IPS-15b (cell line): ENCODE measurements around the gene FIGN.

Source experiments
- H3K27me3 ChIP-seq: one replicate; pipeline ENCODE4 v1.6.1; 2013; ENCODE audit warnings: low read length; ENCODE audit not compliant: control insufficient read depth, insufficient read depth
- H3K36me3 ChIP-seq: one replicate; pipeline ENCODE4 v1.6.1; 2013; ENCODE audit warnings: low read length; ENCODE audit not compliant: control insufficient read depth, insufficient read depth
- H3K4me1 ChIP-seq: one replicate; pipeline ENCODE4 v1.6.1; 2013; ENCODE audit warnings: mild to moderate bottlenecking, low read length; ENCODE audit not compliant: control insufficient read depth, insufficient read depth
- H3K4me3 ChIP-seq: one replicate; pipeline ENCODE4 v1.5.1; 2013; ENCODE audit warnings: low read depth, low read length
- H3K9ac ChIP-seq: one replicate; pipeline ENCODE4 v1.6.1; 2013; ENCODE audit warnings: low read depth, mild to moderate bottlenecking, low read length
- H3K9me3 ChIP-seq: one replicate; pipeline ENCODE4 v1.6.1; 2013; ENCODE audit warnings: mild to moderate bottlenecking, low read length; ENCODE audit not compliant: control insufficient read depth, insufficient read depth

Gene FIGN

GRCh38 chr2:163605779-163606178, 130.0 kb downstream of the FIGN start:
- H3K27me3 ChIP-seq: no peaks in the 10 kb centered on the region
- H3K4me3 ChIP-seq: no peak overlapping the region
- peaks cover 7% of the 10 kb centered on the region for H3K36me3 ChIP-seq
- peaks cover 8% of the 10 kb centered on the region for H3K4me1 ChIP-seq
- H3K9ac ChIP-seq: no peak overlapping the region
- no peaks in the 10 kb centered on the region for H3K9me3 ChIP-seq

GRCh38 chr2:163604941-163605555, 130.8 kb downstream of the FIGN start:
- peaks cover 2% of the 10 kb centered on the region for H3K36me3 ChIP-seq
- H3K4me1 ChIP-seq: peaks cover 14% of the 10 kb centered on the region
- H3K9ac ChIP-seq: no peak overlapping the region
- no peaks in the 10 kb centered on the region for H3K27me3 ChIP-seq
- no peaks in the 10 kb centered on the region for H3K9me3 ChIP-seq
- no peak overlapping the region for H3K4me3 ChIP-seq

GRCh38 chr2:163602196-163602595, 133.6 kb downstream of the FIGN start:
- Histone ChIP-seq H3K9ac (no peak overlapping the region), H3K27me3 (no peaks in the 10 kb centered on the region), H3K9me3 (no peaks in the 10 kb centered on the region), H3K4me3 (no peak overlapping the region), H3K36me3 (no peaks in the 10 kb centered on the region), H3K4me1 (peaks cover 26% of the 10 kb centered on the region)

- Histone ChIP-seq H3K4me1 (peaks cover 26% of the 10 kb centered on the region), H3K4me3 (no peak overlapping the region), H3K9ac (no peak overlapping the region), H3K27me3 (no peaks in the 10 kb centered on the region), H3K36me3 (no peaks in the 10 kb centered on the region), H3K9me3 (no peaks in the 10 kb centered on the region)
Observed at GRCh38 chr2:163601377-163601776, 134.4 kb downstream of the FIGN start.

GRCh38 chr2:163600801-163601200, 135.0 kb downstream of the FIGN start:
- no peak overlapping the region for H3K9ac ChIP-seq
- no peaks in the 10 kb centered on the region for H3K9me3 ChIP-seq
- H3K4me1 ChIP-seq: peaks cover 23% of the 10 kb centered on the region
- no peaks in the 10 kb centered on the region for H3K36me3 ChIP-seq
- no peak overlapping the region for H3K4me3 ChIP-seq
- H3K27me3 ChIP-seq: no peaks in the 10 kb centered on the region

GRCh38 chr2:163595028-163595427, 140.8 kb downstream of the FIGN start:
- Histone ChIP-seq H3K36me3 (no peaks in the 10 kb centered on the region), H3K9me3 (no peaks in the 10 kb centered on the region), H3K4me3 (no peak overlapping the region), H3K4me1 (peaks cover 26% of the 10 kb centered on the region), H3K9ac (no peak overlapping the region), H3K27me3 (no peaks in the 10 kb centered on the region)

- Histone ChIP-seq H3K27me3 (no peaks in the 10 kb centered on the region), H3K4me1 (peaks cover 22% of the 10 kb centered on the region), H3K36me3 (no peaks in the 10 kb centered on the region), H3K4me3 (no peak overlapping the region), H3K9me3 (no peaks in the 10 kb centered on the region), H3K9ac (no peak overlapping the region)
Observed at GRCh38 chr2:163594497-163594896, 141.3 kb downstream of the FIGN start.

GRCh38 chr2:163593982-163594381, 141.8 kb downstream of the FIGN start:
- Histone ChIP-seq H3K4me3 (no peak overlapping the region), H3K9ac (no peak overlapping the region), H3K36me3 (no peaks in the 10 kb centered on the region)

GRCh38 chr2:163592954-163593622, 142.7 kb downstream of the FIGN start:
- no peaks in the 10 kb centered on the region for H3K27me3 ChIP-seq
- H3K9me3 ChIP-seq: no peaks in the 10 kb centered on the region
- no peak overlapping the region for H3K4me3 ChIP-seq
- no peaks in the 10 kb centered on the region for H3K36me3 ChIP-seq
- no peak overlapping the region for H3K9ac ChIP-seq
- H3K4me1 ChIP-seq: peaks cover 14% of the 10 kb centered on the region

More at GRCh38 chr2:163593982-163594381, 141.8 kb downstream of the FIGN start:
- no peaks in the 10 kb centered on the region for H3K9me3 ChIP-seq
- no peaks in the 10 kb centered on the region for H3K27me3 ChIP-seq
- H3K4me1 ChIP-seq: peaks cover 17% of the 10 kb centered on the region

- Histone ChIP-seq H3K4me3 (no peak overlapping the region), H3K9ac (no peak overlapping the region), H3K4me1 (peaks cover 13% of the 10 kb centered on the region), H3K27me3 (no peaks in the 10 kb centered on the region), H3K9me3 (no peaks in the 10 kb centered on the region), H3K36me3 (no peaks in the 10 kb centered on the region)
Observed at GRCh38 chr2:163591461-163591860, 144.3 kb downstream of the FIGN start.

GRCh38 chr2:163580757-163581156, 155.1 kb downstream of the FIGN start:
- Histone ChIP-seq H3K27me3 (no peaks in the 10 kb centered on the region), H3K9me3 (no peaks in the 10 kb centered on the region), H3K4me3 (no peak overlapping the region), H3K4me1 (no peaks in the 10 kb centered on the region), H3K9ac (no peak overlapping the region), H3K36me3 (no peaks in the 10 kb centered on the region)

GRCh38 chr2:163574309-163574708, 161.5 kb downstream of the FIGN start:
- Histone ChIP-seq H3K36me3 (no peaks in the 10 kb centered on the region), H3K4me1 (no peaks in the 10 kb centered on the region), H3K9me3 (no peaks in the 10 kb centered on the region), H3K9ac (no peak overlapping the region), H3K27me3 (no peaks in the 10 kb centered on the region), H3K4me3 (no peak overlapping the region)
